Measurements from ENCODE around the gene PNPO. TPM values are rescaled to one million over a fixed set of nuclear protein-coding genes. Genes with fewer than 3 reads are reported as not detected.

Gene PNPO
- total and polyA plus RNA-seq, 2 of the 13 experiments (the other 11 are each of a cell fraction or from before 2014, with no cell fraction given), result 47.9 to 63.3 TPM

Other genes starting within 250 kb of the PNPO start
- 2.6 and 3.0 TPM in 2 replicates for gene TBKBP1, start 247.4 kb upstream of the PNPO start, total RNA-seq (2016; rRNA removed; fragmentation: Illumina TruSeq; extraction: Trizol)
- gene TBKBP1, start 247.4 kb upstream of the PNPO start, polyA plus RNA-seq (2011; rRNA removed), result 7.0 and 10.9 TPM in 2 replicates
- gene TBX21, start 208.3 kb upstream of the PNPO start, total RNA-seq (2016; rRNA removed; fragmentation: Illumina TruSeq; extraction: Trizol), result not detected in 2 replicates
- not detected in 2 replicates for gene TBX21, start 208.3 kb upstream of the PNPO start, polyA plus RNA-seq (2011; rRNA removed)
- 1.0 and 4.7 TPM in 2 replicates for gene OSBPL7, start 119.8 kb upstream of the PNPO start, total RNA-seq (2016; rRNA removed; fragmentation: Illumina TruSeq; extraction: Trizol)
- gene OSBPL7, start 119.8 kb upstream of the PNPO start, polyA plus RNA-seq (2011; rRNA removed), result 6.6 and 8.3 TPM in 2 replicates
- 56.7 and 59.7 TPM in 2 replicates for gene MRPL10, start 110.0 kb upstream of the PNPO start, total RNA-seq (2016; rRNA removed; fragmentation: Illumina TruSeq; extraction: Trizol)
- 149 and 157 TPM in 2 replicates for gene MRPL10, start 110.0 kb upstream of the PNPO start, polyA plus RNA-seq (2011; rRNA removed)
- 0.09 and 0.13 TPM in 2 replicates for gene LRRC46, start 109.9 kb upstream of the PNPO start, total RNA-seq (2016; rRNA removed; fragmentation: Illumina TruSeq; extraction: Trizol)
- 0.09 and 0.16 TPM in 2 replicates for gene LRRC46, start 109.9 kb upstream of the PNPO start, polyA plus RNA-seq (2011; rRNA removed)
- gene SCRN2, start 100.3 kb upstream of the PNPO start, total RNA-seq (2016; rRNA removed; fragmentation: Illumina TruSeq; extraction: Trizol), result 15.0 and 29.5 TPM in 2 replicates
- 21.7 and 28.6 TPM in 2 replicates for gene SCRN2, start 100.3 kb upstream of the PNPO start, polyA plus RNA-seq (2011; rRNA removed)
- 0.07 TPM in 1 of 2 replicates, not detected in the other for gene SP6, start 90.4 kb upstream of the PNPO start, total RNA-seq (2016; rRNA removed; fragmentation: Illumina TruSeq; extraction: Trizol)
- 0.07 and 0.09 TPM in 2 replicates for gene SP6, start 90.4 kb upstream of the PNPO start, polyA plus RNA-seq (2011; rRNA removed)
- 1.4 and 1.5 TPM in 2 replicates for gene SP2, start 45.3 kb upstream of the PNPO start, total RNA-seq (2016; rRNA removed; fragmentation: Illumina TruSeq; extraction: Trizol)
- 4.2 and 4.8 TPM in 2 replicates for gene SP2, start 45.3 kb upstream of the PNPO start, polyA plus RNA-seq (2011; rRNA removed)
- gene PRR15L, start 16.3 kb downstream of the PNPO start, total RNA-seq (2016; rRNA removed; fragmentation: Illumina TruSeq; extraction: Trizol), result 2.0 and 2.4 TPM in 2 replicates
- gene PRR15L, start 16.3 kb downstream of the PNPO start, polyA plus RNA-seq (2011; rRNA removed), result 0.44 and 0.47 TPM in 2 replicates
- gene CDK5RAP3, start 29.5 kb downstream of the PNPO start, total RNA-seq (2016; rRNA removed; fragmentation: Illumina TruSeq; extraction: Trizol), result 86.8 and 128 TPM in 2 replicates
- 154 and 183 TPM in 2 replicates for gene CDK5RAP3, start 29.5 kb downstream of the PNPO start, polyA plus RNA-seq (2011; rRNA removed)
- gene COPZ2, start 96.2 kb downstream of the PNPO start, total RNA-seq (2016; rRNA removed; fragmentation: Illumina TruSeq; extraction: Trizol), result 0.74 and 1.5 TPM in 2 replicates
- gene COPZ2, start 96.2 kb downstream of the PNPO start, polyA plus RNA-seq (2011; rRNA removed), result 0.48 and 0.61 TPM in 2 replicates
- 53.7 and 67.0 TPM in 2 replicates for gene NFE2L1, start 106.8 kb downstream of the PNPO start, total RNA-seq (2016; rRNA removed; fragmentation: Illumina TruSeq; extraction: Trizol)
- 234 and 278 TPM in 2 replicates for gene NFE2L1, start 106.8 kb downstream of the PNPO start, polyA plus RNA-seq (2011; rRNA removed)
- 108 and 143 TPM in 2 replicates for gene CBX1, start 159.9 kb downstream of the PNPO start, total RNA-seq (2016; rRNA removed; fragmentation: Illumina TruSeq; extraction: Trizol)
- gene CBX1, start 159.9 kb downstream of the PNPO start, polyA plus RNA-seq (2011; rRNA removed), result 14.1 and 17.8 TPM in 2 replicates
- gene SNX11, start 166.2 kb downstream of the PNPO start, total RNA-seq (2016; rRNA removed; fragmentation: Illumina TruSeq; extraction: Trizol), result 14.0 and 15.9 TPM in 2 replicates
- gene SNX11, start 166.2 kb downstream of the PNPO start, polyA plus RNA-seq (2011; rRNA removed), result 12.9 and 14.0 TPM in 2 replicates